ENCODE measurements around the gene CCDC157.
"Not testable (repeated sequence)": the region's sequence is repeated elsewhere in the genome, so short reads cannot be mapped to it uniquely, and the experiment has no call there.

CCDC157 gene

GRCh38 chr22:30382340-30382739 lies 25.5 kb downstream of the CCDC157 start:
- DNase-seq (ENCODE audit: low read depth) = no peak
- H3K4me3 ChIP-seq (ENCODE audit: low read depth, low read length) = no peak overlapping the region

GRCh38 chr22:30383061-30383460 lies 26.3 kb downstream of the CCDC157 start:
- no peak for DNase-seq (ENCODE audit: low read depth)
- no peak overlapping the region for H3K4me3 ChIP-seq (ENCODE audit: low read depth, low read length)

DNA sequence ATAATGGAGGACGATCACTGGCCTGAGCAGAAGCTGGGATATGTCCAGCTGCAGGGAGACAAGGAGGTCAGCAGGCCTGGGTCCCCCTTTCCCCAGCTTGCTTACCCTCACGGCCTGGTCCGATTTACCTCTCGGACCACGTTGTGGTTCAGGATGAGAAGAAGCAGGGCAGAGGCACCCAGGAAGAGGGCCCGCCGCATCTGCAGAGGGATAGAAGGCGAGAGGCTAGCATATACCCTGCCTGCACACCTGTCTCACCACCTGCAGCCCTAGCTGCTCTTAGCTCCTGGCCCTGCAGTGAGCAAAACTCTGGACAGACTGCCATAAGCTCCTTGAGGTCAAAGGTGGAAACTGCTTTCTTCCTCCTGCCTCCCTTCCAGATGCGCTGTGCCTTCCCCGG lies 29.1 kb downstream of the CCDC157 start:
- H3K4me3 ChIP-seq (ENCODE audit: low read depth, low read length) = peak overlapping the region; percentile 74

GRCh38 chr22:30386608-30386959 lies 29.8 kb downstream of the CCDC157 start:
- H3K4me3 ChIP-seq (ENCODE audit: low read depth, low read length) = peak overlapping the region; percentile 74
- no peak for DNase-seq (ENCODE audit: low read depth)

More for the DNA sequence above, 29.1 kb downstream of the CCDC157 start:
- DNase-seq (ENCODE audit: low read depth) = no peak

DNA sequence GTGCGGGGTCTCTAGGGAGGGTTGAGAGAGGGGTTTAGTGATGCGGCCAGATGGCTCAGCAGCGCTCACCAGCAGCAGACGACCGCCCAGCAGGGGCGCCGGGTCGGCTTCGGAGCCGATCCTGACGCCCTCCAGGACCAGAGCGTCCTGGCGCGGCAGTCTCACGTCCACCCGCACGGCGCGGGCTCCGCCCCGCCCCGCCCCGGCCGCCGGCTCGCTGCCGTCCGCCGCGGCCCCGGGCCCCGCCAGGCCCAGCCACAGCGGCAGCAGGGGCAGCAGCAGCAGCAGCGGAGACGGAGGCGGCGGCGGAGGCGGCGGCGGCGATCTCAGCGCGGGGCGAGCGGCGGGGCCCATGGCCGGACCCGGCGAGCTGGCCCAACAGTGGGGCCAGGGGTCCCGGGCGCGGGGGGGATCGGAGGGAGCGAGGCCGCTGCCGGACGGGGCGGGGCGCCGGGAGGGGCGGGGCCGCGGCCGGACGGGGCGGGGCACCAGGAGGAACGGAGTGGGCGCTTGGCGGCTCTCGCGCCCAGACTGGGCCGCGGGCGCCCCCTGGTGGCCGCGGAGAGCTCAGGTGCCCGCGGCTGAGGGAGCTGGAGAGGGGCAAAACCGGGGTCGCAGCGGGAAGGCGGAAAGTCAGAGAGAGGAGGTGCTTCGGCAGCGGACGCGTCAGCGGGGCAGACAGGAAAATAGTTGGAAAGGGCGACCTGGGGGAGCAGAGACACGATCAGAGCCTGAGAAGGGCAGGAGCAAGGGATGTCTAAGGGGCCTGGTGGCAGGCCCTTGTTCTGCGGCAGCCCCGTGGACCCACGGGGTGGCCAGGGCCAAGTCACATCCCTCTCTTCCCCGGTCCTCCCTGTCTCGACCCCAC lies 30.4 kb downstream of the CCDC157 start, which contains the start of gene RNF215:
TSS of gene RNF215 (minus strand) at position 452 of the 868 bp plus-strand sequence. CDS start at position 354, 98 bp downstream.
- peak within 1 kb of the TSS; percentile 74 for H3K4me3 ChIP-seq (ENCODE audit: low read depth, low read length)
- no peak for DNase-seq (ENCODE audit: low read depth)

DNA sequence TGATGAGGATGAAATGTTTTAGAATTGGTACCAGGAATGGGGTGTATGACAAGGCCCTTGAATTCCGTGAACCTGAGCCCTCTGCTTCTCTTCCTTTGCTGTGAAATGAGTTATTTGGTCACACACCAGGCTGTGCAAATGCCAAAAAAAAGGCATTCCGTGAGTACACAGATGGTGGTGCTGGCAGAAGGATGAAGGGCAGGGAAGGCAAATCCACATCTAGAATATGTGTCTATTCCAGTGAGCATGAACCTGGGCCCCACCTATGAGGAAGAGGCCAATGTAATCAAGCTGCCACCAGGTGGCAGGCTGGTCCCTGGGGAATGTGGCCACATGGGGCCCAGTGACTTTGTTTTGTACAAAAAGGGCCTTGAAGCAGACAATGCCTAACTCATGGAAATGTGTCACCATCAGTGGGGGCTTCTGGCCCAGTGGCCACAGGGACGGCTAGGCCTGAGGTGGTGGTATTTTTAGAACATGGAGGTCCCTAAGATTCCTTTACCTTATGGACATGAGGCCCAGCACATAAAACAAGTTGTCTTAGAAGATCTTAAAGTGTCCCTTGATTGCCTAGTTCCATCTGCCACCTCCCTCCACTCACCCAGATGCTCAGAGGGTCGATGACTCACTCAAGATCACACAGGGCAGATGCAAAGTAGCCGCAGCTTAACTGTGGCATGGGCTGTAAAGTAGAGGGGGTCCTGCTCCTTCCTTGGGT lies 34.3 kb downstream of the CCDC157 start:
- no peak for DNase-seq (ENCODE audit: low read depth)
- no peak overlapping the region for H3K4me3 ChIP-seq (ENCODE audit: low read depth, low read length)

DNA sequence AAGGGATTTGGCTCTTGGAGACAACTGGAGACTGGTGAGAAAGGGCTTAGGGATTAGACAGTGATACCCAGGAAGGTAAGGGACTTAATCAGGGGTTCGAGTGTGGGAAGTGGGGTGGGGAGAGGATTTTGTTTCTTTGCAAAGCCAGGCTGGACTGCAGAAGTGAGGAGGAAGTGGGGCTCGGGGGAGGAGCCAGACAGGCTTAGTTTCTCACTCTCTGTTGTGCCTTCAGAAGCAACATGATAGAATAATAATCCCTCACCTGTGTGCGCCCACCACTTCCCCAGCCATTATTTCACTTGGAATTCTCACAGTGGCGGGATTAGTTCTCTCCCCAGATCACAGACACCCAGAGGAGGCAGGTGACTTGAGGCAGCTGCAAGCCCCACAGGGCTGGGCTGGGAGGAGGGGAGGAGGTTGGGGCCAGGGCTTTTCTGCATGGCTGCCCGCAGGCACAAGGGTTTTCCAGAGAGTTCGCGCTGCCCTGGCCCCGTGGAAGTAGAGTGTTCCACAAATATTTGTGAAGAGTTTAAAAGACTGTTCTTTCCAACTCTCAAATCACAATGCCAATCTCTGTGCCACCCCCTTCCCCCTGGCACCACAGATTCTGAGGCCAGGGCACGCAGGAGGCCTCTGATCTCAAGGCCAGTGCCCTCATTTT lies 36.0 kb downstream of the CCDC157 start:
- no peak overlapping the region for H3K4me3 ChIP-seq (ENCODE audit: low read depth, low read length)
- DNase-seq (ENCODE audit: low read depth) = no peak

DNA sequence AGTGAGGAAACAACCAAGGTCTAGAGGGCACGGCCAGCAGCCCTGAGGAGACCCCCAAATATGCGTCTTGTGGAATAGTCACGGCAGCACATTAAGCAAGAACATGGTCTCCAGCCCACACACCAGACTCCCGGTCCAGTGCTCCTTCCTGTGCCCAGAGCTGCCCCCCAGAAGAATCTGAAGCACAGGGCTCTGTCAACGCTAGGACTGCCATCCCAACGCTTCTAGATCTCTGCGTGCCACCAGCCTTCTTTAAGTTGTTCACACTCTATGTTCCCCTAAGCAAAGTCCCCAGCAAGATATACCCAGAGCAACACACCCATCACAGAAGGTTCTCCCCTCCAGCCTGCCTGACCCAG lies 36.5 kb downstream of the CCDC157 start:
- no peak for DNase-seq (ENCODE audit: low read depth)
- no peak overlapping the region for H3K4me3 ChIP-seq (ENCODE audit: low read depth, low read length)

- H3K4me3 ChIP-seq (ENCODE audit: low read depth, low read length) = no peak overlapping the region
- DNase-seq (ENCODE audit: low read depth) = no peak
Observed at GRCh38 chr22:30393885-30394284, 37.1 kb downstream of the CCDC157 start.

DNA sequence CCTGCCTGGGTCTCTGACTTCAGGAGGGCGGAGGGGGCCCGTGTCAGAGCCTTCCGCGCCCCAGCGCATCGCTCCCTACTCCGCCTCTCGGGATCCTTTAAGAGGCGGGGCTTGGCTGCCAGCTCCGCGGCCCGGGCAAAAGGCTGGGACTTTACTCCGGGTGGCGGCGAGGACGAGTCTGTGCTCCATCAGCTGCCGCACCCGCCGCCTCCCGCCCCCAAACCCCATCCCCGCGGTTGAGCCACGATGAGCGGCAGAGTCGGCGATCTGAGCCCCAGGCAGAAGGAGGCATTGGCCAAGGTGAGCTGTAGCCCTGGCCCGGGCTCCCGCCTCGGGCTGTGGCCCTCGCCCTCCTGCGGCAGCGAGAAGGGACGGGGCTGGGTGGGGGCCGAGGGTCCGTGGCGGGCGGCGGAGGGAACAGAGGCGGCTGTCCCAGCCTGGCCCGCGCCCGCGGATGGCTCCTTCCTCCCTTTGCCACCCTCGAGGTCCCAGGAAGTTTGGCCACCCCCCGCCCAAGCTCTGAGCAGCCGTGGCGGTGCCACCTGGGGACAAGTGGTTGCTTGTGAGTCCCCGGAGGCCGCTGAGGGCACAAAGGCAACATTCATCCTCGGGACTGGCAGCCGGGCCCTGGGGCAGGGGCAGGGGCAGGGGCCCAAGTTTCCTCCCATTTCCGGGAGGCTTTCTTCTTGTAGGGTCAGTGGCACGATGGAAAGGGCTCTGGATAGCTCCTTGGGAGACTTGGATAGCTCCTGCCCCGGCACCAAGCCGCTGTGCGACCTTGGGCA lies 40.3 kb downstream of the CCDC157 start, which contains the start of gene SEC14L2:
TSS of gene SEC14L2 (plus strand) at position 148 of the 785 bp plus-strand sequence. CDS start at position 247, 99 bp downstream.
- no peak for DNase-seq (ENCODE audit: low read depth)
- peak within 1 kb of the TSS; percentile 82 for H3K4me3 ChIP-seq (ENCODE audit: low read depth, low read length)

GRCh38 chr22:30397656-30398635 lies 41.1 kb downstream of the CCDC157 start:
- H3K4me3 ChIP-seq (ENCODE audit: low read depth, low read length) = peak overlapping the region; percentile 82
- DNase-seq (ENCODE audit: low read depth) = no peak

GRCh38 chr22:30398685-30399680 lies 42.2 kb downstream of the CCDC157 start:
- H3K4me3 ChIP-seq (ENCODE audit: low read depth, low read length) = peak overlapping the region; percentile 82
- no peak for DNase-seq (ENCODE audit: low read depth)

GRCh38 chr22:30399718-30400117 lies 42.9 kb downstream of the CCDC157 start:
- H3K4me3 ChIP-seq (ENCODE audit: low read depth, low read length) = no peak overlapping the region
- DNase-seq (ENCODE audit: low read depth) = no peak

DNA sequence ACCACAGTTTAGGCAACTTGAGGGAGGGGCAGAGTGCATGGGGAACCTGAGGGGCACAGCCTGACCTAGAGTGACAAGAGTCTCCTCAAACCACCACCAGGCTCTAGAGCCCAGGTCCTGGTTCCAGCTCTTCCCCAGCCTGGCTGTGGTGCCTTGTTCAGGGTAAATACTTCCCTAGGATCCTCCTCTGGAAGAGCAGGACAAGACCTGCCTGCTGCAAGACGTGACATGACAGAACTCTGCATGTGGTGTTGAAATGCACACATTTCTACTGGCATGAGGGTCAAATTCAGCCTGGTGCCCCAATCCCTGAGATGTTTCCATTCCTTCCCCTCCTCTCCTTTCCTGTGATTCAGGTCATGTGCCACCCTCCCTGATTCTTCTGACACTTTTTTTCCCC lies 43.4 kb downstream of the CCDC157 start:
- H3K4me3 ChIP-seq (ENCODE audit: low read depth, low read length) = no peak overlapping the region
- no peak for DNase-seq (ENCODE audit: low read depth)

DNA sequence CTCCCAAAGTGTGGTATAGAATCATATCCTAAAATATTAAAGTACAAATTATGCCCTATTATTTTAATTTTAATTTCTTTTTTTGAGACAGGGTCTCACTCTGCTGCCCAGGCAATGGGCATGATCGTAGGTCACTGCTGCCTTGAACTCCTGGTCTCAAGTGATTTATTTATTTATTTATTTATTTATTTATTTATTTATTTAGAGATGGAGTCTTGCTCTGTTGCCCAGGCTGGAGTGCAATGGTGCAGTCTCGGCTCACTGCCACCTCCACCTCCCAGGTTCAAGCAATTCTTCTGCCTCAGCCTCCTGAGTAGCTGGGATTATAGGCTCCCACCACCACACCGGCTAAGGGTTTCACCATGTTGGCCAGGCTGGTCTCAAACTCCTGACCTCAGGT lies 44.2 kb downstream of the CCDC157 start:
- H3K4me3 ChIP-seq (ENCODE audit: low read depth, low read length); DNase-seq (ENCODE audit: low read depth): not testable (repeated sequence)

DNA sequence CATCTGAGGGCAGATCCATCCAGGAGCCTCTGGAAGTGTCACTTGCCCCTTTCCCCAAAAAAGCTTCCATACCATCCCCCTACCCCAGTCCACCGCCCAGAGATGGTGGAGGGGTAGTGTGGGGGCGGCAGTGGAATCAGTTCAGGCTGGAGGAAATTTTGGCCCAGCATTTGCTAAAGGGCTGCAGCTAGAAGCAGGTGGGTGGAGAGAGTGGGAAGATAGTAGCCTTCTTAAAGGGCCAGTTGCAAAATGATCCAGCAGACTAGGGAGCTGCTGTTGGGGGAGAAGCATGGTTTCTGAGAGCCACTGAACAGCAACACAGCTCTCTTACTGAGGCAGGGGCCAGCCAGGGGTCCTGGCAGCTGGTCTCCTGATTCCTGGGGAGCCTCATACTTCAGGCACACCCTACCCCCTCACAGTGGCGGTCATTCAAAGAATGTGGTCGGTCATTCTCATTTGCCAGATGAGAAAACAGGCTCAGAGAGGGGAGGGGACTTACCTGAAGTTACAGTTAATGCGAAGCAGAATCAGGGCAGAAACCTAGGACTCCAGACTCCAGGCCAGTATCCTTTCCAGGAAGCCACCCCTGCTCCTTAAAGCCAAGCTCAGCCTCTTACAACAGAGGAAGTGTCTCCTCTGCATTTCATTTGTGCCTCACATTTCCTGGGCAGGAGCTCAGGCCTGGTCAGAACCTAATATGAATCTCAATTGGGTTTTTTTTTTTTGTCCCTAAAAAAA lies 45.4 kb downstream of the CCDC157 start:
- DNase-seq (ENCODE audit: low read depth) = no peak
- H3K4me3 ChIP-seq (ENCODE audit: low read depth, low read length) = no peak overlapping the region

GRCh38 chr22:30402766-30403104 lies 45.9 kb downstream of the CCDC157 start:
- not testable (repeated sequence) for DNase-seq (ENCODE audit: low read depth); H3K4me3 ChIP-seq (ENCODE audit: low read depth, low read length)
